Measurements from ENCODE around the gene GPATCH1. TPM values are rescaled to one million over a fixed set of nuclear protein-coding genes. Genes with fewer than 3 reads are reported as not detected.

Gene GPATCH1
- total and polyA plus RNA-seq, 9 of the 15 experiments (the other 6 are each of a cell fraction or from before 2014, with no cell fraction given) = 3.7 to 9.7 (median 7.7) TPM

DNA sequence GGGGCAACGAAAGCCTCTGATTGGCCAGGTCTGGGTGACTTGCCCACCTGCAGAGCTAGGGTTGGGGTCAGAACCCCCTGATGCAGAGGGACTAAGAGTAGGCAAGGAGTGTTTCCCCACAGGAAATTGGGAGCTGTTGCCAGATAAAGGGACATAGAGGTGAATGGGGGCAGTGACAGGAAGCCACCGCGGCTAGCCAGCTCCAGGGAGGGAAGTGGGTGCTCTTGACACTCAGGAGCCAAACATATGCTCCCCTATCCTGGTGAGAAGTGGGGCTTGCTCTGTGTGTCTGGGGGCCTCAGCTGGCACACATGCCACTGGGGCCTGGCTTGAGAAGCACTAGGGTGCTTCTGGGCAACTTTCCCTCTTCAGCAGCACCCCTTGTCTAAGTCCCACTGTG lies 76.9 kb downstream of the GPATCH1 start:
- Histone ChIP-seq H3K9ac (ENCODE audit: insufficient read depth in 1 of 2, low read depth in 2 of 2, low read length in 2 of 2) (peak overlapping the region in 1 of 2 experiments; percentile 35; a peak in 1 of 4 replicates), H2AFZ (ENCODE audit: low read depth, low read length) (no peak overlapping the region; the same call in 1 of the 2 replicates), H3K79me2 (ENCODE audit: control insufficient read depth, insufficient read depth, low read length) (no peaks in the 10 kb centered on the region), H4K20me1 (replicated peaks; ENCODE audit: control insufficient read depth, insufficient read depth, low read length) (no peaks in the 10 kb centered on the region), H3K36me3 (ENCODE audit: control insufficient read depth, insufficient read depth, low read length) (no peaks in the 10 kb centered on the region), H3K27me3 (ENCODE audit: control insufficient read depth in 2 of 2, insufficient read depth in 2 of 2, low read length in 2 of 2) (no peaks in the 10 kb centered on the region), H3K9me3 (replicated peaks; ENCODE audit: control insufficient read depth, insufficient read depth, low read depth, low read length) (no peaks in the 10 kb centered on the region), H3K4me1 (replicated peaks in 1 of 2; ENCODE audit: control insufficient read depth in 2 of 2, insufficient read depth in 2 of 2, low read length in 2 of 2) (no peaks in the 10 kb centered on the region; a peak in 1 of 5 replicates), H3K4me2 (ENCODE audit: insufficient read depth, low read length) (no peak overlapping the region), H3K9me1 (ENCODE audit: control insufficient read depth, insufficient read depth, low read length) (no peaks in the 10 kb centered on the region), H3K4me3 (no peak overlapping the region), H3K27ac (ENCODE audit: extremely low read depth, low read depth, low read length) (no peak overlapping the region)
- FAIRE-seq = no peak
- no peak for ATAC-seq
- no peak for DNase-seq (ENCODE audit: extremely low read depth in 1 of 4, low spot score in 3 of 4)
- 8% methylated on average over 3 of the region's 3 CpGs for WGBS (ENCODE audit: insufficient coverage, low coverage, missing lambda C conversion rate)
- ChIA-PET POLR2A (interaction anchor here (1.4 kb wide), 1 partner anchor 18 kb away, joined by 6 read pairs; no protein-coding TSS in a partner anchor), CTCF (ENCODE audit: low intra/inter-chr PET ratio) (no interaction called here)
- intact Hi-C loops (cut with micrococcal nuclease) (no loop called here), in situ Hi-C loops (cut with MboI) (no loop called here)
- BruUV-seq (replicated peaks) = no TSS peak
- TF ChIP-seq, protein P1, sequence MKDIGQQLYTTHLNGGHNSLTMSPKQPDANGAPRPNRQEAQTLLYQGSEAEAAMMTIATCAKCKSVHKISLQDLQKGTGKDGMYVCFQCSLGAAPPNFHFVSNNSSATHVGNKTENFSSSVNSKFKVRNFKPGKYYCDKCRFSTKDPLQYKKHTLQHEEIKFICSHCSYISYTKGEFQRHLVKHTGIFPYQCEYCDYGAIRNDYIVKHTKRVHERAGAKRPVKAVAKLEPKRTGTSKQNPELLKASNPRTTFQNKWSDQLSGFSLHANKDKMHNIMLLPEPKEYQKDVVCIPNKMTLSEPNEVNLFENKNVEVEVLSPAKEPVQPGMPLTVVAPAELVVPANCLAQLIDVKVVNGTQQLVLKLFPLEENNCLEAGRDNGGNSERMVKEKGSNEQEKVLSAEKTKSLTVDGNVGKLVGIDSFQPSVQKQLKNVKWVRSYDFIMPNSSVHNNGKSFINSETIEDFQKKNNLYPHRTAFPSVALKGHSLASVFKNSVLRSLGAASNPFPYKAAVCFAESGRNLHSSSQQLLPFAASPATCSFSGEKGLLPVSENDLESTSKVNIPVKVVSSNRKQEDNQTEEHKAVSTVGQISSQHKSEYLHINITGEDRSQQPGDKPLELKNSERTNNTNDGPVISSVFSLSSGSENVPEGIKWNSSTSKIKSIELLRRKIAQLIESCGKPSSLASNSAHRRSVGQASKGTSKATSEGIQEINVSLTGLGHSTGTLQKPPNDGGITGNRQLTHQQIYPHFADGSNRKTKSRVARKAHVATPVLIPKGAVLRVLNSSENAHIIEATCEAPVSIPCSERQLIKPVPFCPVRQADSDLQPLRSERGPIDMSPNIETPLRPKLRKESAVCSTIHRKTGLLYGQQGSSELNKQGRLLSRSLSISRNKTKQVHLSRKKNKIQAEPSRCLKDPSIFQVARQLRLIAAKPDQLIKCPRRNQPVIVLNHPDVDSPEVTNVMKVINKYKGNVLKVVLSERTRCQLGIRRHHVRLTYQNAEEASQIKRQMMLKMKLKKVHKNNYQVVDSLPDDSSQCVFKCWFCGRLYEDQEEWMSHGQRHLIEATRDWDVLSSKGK (CRISPR knock-in tag; IDR thresholded peaks at IDR 0.05) = no peak
- TF ChIP-seq, protein P2, sequence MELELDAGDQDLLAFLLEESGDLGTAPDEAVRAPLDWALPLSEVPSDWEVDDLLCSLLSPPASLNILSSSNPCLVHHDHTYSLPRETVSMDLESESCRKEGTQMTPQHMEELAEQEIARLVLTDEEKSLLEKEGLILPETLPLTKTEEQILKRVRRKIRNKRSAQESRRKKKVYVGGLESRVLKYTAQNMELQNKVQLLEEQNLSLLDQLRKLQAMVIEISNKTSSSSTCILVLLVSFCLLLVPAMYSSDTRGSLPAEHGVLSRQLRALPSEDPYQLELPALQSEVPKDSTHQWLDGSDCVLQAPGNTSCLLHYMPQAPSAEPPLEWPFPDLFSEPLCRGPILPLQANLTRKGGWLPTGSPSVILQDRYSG (tag; conservative IDR thresholded peaks at IDR 0.05; ENCODE audit: low read depth) = no peak
- TF ChIP-seq SMARCC2 (IDR thresholded peaks at IDR 0.05; ENCODE audit: low read depth) (no peak), RAD51 (IDR thresholded peaks at IDR 0.05; ENCODE audit: borderline replicate concordance, low read depth) (no peak), SIN3B (IDR thresholded peaks at IDR 0.05; ENCODE audit: low read depth) (no peak), C11orf30 (IDR thresholded peaks at IDR 0.05; ENCODE audit: low read depth) (no peak), ZNF23 (CRISPR knock-in tag; IDR thresholded peaks at IDR 0.05) (no peak), HINFP (tag; conservative IDR thresholded peaks at IDR 0.05; ENCODE audit: low read depth) (no peak), RCOR1 (IDR thresholded peaks at IDR 0.05; ENCODE audit: borderline replicate concordance in 1 of 2, low read depth in 2 of 2, low read length in 2 of 2) (no peak), STAT5A (IDR thresholded peaks at IDR 0.05; ENCODE audit: borderline replicate concordance, low read length) (no peak), CREM (IDR thresholded peaks at IDR 0.05; ENCODE audit: low read depth) (no peak)
- TF ChIP-seq, protein P3, sequence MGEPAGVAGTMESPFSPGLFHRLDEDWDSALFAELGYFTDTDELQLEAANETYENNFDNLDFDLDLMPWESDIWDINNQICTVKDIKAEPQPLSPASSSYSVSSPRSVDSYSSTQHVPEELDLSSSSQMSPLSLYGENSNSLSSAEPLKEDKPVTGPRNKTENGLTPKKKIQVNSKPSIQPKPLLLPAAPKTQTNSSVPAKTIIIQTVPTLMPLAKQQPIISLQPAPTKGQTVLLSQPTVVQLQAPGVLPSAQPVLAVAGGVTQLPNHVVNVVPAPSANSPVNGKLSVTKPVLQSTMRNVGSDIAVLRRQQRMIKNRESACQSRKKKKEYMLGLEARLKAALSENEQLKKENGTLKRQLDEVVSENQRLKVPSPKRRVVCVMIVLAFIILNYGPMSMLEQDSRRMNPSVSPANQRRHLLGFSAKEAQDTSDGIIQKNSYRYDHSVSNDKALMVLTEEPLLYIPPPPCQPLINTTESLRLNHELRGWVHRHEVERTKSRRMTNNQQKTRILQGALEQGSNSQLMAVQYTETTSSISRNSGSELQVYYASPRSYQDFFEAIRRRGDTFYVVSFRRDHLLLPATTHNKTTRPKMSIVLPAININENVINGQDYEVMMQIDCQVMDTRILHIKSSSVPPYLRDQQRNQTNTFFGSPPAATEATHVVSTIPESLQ (CRISPR knock-in tag; IDR thresholded peaks at IDR 0.05) = no peak
- TF ChIP-seq, protein P4, sequence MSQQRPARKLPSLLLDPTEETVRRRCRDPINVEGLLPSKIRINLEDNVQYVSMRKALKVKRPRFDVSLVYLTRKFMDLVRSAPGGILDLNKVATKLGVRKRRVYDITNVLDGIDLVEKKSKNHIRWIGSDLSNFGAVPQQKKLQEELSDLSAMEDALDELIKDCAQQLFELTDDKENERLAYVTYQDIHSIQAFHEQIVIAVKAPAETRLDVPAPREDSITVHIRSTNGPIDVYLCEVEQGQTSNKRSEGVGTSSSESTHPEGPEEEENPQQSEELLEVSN (IDR thresholded peaks at IDR 0.05; ENCODE audit: borderline replicate concordance in 1 of 2, extremely low read depth in 1 of 2, insufficient read depth in 1 of 2, insufficient read length in 1 of 2, low read depth in 1 of 2, low read length in 1 of 2, poor library complexity in 1 of 2, severe bottlenecking in 1 of 2) = no peak

Measured in K562 (cell line).